GM18907 (cell line): ENCODE results near the gene NKX6-2.

Experiments used
- ATAC-seq: cut with Tn5 transposase; IDR thresholded peaks from one replicate; pipeline ENCODE4 v1.9.1; 2021; ENCODE audit warnings: mild to moderate bottlenecking, moderate library complexity; ENCODE audit not compliant: unreplicated experiment

Gene NKX6-2

DNA sequence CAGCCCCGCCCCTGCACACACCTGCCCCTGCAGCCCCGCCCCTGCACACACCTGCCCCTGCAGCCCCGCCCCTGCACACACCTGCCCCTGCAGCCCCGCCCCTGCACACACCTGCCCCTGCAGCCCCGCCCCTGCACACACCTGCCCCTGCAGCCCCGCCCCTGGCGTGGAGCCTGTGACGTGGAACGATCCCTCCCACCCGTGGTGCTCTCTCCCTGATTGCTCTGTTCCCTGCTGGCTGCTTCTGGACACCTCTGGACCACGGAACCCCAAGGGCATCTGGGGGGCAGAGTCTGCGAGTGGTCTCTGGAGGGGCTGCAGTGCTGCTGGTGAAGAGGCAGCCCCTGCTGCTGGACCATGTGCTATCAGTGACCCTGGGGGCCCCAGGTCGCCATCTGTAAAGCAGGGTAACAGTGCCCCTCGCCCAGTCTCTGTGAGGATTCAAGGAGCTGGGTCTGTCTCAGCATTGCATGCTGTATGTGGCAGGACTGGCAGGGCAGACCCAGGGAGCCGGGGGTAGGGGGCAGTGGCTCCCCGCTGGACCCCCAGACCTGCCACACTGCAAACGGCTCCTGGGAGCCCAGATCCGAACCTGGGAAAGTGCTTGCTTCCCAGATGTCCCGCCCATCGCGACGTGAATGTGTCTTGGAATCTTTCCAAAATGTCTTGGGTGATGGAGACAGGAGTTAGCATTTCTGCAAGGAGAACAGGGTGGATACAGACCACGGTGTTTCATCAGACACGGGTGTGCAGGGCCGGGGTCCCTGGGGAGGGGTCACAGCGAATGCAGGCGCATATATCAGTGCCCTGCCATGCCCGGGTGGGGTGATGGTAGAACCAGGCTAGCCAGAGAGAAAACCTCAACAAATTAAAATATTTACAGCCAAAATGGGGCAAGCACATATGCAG is 27.9 kb upstream of the NKX6-2 start:
- ATAC-seq, result no peak

DNA sequence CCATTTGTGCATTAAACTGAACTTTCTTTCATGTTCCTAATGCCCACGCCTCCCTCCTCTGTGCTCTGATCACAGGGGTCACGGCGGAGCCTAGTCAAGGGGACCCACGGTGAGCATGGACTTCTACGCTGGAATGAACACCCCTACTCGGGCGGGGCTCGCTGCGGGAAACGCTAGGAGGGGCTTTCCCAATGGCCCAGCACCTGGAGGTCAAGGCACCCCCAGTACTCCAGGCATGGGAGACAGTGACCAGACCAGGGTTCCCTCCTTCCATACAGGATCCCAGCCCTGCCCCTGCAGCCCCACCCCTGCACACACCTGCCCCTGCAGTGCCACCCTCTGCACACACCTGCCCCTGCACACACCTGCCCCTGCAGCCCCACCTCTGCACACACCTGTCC is 27.1 kb upstream of the NKX6-2 start:
- no peak for ATAC-seq

DNA sequence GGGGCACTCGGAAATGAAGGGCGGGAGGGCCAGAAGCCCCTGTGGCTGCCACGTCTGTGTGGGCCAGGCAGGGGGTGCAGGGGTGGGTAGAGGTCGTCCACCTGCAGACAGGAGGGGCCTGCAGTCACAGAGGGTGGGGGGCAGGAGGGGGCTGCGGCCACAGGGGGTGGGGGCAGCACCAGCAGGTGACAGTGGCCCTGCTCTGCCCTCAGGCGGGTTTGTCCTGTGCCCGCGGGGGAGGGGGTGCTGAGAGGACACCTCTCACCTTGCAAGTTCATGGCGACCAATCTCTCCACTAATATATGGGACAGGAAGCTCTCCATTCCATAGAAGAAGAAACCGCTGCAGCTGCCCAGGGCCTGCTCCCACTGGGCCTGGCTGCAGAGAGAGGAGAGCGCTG is 26.6 kb upstream of the NKX6-2 start:
- no peak for ATAC-seq

DNA sequence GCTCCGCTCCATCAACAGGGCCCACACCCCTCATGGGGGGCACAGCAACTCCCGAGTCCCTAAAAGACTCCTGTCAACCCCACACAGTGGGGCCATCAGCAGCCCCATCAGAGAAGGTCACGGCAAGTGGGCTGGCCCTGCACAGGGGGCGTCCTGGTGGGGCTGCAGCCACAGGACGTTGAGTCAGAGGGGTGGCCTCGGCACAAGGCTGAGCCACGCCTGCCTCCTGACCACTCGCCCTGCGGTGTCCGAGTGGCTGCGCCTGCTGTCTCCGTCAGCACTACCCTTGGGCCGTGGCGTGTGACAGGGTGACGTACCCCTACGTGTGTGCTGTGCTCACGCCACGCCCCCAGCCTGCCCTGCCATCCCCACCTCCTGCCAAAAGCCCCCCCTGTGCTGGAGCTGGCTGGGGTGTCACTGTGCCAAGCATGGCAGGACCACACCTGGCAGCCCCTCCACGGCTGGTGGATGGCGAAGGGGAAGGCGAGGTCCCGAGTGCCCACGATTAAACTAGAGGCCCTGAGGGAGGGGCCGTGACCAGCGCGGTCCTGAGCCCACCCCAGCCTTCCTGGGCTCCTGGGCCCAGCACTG is 26.0 kb upstream of the NKX6-2 start:
- ATAC-seq, result no peak

DNA sequence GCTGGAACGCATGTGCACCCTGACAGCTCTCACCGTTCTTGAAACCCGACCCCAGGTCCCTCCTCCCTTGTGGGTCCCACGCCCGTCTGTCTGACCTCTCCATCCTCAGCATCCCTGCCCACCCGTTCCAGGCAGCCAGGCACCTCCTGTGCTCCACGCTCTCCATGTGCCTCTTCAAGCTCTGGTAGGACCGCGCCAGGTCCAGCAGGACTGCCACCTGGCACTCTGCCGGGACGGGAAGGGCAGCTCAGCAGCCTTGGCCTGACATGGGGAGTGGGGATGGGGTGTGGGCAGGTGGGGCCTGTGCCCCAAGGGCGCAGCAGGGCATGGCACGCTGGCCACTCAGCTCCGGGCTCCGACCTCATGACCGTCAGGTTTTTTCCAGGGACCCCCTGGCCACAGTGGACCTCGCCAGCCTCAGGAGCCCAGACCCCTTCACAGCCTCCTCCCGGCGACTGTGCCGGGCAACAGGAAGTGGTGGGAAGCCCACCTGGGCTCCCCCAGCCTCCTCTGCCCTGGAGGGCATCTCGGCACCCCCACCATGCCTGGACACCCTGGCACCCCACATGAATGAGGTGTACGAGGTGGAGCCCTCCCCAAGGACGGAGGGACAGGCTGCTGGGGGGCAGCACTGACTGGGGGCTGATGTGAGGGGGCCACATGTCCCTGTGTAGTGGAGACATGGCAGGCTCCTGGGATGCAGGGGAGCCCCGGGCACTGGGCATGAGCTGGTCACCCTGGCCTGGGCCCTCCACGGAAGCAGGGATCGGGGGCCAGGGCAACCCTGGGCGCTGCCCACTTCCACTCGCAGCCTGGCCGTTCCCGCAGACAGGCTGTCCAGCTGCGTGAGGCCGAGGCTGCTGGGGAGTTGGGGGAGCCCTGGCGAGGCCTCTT is 25.1 kb upstream of the NKX6-2 start:
- ATAC-seq, result no peak

DNA sequence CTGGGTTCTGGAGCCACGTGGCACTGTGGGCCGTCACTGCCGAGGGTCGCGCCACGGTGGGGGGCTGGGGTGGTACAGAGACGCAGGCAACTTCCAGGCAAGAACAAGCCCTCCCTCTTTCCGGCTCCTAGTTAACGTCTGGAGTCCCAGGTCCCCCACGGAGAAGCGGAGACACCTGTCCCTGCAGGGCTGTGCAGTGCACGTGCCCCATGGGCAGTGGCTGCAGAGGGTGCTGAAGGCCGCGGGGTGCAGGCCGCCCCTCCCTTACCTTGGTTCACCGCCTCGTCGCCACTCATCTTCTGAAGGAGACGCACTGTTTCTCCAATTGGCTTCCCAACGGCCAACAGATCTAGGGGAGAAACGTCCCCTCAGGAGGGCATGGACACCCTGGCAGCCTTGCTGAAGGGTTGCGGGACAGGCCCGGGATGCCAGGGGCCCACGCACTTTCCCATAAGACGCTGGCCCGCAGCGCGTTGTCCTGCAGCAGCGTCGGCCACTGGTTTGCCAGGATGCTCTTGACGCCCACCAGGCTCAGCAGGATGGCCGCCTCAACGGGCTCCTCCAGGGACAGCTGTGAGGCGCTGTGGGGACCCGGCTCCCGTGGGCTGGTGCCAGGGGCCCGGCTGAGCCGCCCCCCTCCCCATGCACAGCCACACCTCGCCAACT is 24.3 kb upstream of the NKX6-2 start:
- no peak for ATAC-seq

DNA sequence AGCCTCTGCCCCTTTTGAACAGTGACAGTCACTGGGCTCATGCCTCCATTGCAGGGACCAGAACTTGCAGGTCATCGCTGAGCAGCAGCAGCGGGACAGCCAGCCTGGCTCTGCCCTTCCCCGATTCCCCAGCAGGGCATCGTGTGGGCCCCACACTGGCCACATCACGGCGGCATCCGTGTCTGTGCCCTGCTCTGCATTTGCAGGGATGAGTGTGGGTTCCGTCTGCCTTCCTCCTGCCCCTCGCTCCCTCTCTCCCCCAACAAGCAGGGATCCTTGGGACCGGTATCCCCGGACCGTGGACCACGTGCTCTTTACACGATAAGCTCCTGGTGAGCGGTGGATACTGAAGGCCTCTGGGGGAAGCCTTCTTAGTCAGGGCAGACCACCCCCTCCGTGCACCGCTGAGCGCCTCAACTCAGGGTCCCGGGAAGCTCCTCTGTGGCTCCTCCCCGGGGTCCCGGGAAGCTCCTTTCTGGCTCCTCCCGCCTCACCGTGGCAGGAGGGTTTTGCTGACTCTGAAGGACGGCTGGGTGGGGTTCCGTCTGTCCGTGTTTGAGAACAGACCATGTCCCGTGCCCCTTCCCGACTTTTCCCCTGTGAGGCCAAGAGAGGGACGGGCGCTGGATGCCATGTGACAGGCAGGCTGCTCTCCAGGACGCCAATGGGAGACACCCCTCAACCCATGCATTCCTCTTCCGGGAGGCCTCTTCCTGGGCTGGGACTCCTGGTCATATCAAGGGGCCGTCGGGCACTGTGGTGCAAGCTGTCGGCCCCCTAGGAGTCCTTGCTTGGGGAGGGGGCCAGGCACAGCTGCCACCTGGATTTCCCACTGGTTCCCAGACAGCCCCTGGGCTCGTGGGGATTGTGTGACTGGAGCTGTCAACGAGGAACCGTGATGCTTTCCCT is 23.5 kb upstream of the NKX6-2 start:
- no peak for ATAC-seq

DNA sequence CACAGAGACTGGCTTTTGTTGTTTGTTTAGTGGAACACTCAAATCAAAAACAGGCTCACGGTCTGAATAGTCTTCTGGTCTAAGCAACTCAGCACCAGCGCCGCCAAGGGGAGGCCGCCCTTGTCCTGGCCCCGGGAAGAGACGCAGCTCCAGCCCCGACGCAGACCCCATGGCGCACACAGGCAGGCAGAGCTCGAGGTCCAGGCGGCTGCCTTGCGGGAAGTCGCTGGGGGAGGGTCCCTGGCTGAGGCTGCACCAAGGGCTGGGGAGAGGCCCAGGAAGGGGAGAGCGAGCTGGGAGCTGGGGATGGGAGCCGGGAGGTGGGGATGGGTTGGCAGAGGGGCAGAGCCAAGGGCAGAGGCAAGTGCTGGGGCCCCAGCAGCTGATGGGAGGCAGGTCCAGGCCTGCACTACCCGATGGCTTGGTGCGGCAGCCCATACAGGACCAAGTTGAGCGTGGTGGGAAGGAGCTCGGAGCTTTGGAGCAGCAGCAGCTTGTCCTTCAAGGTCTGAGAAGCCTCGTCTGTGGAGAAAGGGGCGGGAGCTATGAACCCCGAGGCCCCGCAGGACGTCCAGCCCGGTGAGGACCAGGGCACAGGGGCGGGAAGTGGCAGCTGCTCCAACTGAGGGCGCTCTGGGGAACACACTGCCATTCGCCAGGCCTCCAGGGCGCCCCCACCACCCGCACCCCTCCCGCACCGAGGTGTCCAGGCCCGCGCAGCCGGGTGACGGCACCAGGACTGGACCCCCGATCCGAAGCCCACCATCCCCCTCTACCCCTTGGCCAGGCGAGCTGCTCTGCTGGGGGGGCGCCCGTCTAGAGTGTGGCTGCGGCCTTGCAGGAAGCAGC is 22.7 kb upstream of the NKX6-2 start:
- ATAC-seq, result no peak

DNA sequence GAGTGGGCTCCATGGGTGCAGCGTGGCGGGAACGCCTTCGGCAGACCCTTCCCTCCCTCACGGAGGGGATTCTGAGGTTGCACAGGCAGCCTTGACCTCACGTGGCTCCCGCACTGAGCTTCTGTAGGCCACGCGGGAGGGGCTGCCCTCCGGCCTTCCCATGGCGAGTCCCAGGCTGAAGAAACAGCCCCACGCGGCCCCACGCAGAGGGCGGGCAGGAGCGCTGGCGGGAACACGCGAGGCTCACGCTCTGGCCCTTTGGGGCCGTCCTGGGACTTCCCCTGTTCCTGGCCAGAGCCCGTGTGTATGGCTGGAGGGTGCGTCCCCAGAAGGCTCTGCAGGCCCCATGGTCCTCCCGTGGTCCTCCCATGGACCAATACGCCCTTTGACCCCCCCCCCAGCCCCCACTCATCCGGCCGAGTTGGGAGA is 21.7 kb upstream of the NKX6-2 start:
- ATAC-seq, result no peak

DNA sequence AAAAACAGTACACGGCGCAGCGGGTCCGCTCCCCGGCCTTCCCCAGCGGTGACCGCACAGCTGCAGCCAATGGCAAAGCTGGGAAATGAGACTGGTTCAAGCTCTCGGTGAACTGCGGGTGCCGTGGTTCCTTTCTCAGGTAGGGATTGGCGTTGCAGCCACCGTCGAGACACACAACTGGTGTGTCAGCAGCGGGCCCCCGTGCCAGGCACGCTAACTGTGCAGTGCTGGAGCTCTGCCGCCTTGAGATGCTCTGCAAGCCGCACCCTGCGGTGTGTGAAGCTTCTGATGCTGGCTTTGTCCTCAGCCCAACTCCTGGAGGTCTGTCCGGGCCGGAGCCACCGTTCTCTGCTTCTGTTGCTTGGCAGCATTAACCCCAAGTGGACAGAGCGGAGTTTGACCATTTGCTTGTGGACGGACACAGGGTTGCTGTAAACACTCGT is 20.6 kb upstream of the NKX6-2 start:
- ATAC-seq, result no peak

DNA sequence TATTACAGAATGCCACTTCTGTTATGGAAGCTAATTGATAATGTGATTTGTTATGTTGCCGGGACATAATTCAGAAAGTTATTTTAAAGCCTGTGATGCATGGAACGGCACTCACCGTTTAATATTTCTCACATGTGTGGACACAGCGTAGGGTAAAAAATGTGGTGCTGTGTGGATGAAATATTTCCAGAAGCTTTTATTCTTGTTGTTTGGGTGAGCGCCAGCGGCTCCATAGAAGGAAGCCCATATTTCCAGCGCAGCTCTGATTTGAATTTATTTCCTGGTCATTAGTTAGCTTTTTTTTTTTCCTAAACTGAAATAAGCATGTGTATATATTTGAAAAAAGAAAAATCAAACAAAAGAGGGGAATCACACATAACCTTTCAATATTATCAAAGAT is 20.2 kb upstream of the NKX6-2 start:
- no peak for ATAC-seq

DNA sequence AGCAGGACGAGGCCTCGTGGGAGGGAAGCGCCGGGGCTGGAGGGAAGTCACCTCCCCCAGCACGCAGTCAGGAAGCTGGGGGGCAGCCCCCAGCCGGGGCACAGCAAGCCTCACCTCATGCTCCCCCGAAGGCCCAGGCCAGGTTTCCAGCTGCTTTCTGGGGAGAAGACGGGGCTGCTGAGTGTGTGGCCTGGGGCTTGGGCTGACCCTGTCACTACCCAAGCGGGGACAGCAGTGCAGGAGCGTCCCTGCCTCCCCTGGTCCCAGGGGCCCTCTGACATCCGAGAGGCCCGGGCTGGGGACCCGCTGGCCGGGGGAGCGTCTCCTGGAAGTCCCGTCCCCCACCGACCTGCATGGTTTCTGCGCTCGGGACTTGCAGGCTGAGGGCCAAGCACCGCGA is 19.7 kb upstream of the NKX6-2 start:
- ATAC-seq, result no peak

DNA sequence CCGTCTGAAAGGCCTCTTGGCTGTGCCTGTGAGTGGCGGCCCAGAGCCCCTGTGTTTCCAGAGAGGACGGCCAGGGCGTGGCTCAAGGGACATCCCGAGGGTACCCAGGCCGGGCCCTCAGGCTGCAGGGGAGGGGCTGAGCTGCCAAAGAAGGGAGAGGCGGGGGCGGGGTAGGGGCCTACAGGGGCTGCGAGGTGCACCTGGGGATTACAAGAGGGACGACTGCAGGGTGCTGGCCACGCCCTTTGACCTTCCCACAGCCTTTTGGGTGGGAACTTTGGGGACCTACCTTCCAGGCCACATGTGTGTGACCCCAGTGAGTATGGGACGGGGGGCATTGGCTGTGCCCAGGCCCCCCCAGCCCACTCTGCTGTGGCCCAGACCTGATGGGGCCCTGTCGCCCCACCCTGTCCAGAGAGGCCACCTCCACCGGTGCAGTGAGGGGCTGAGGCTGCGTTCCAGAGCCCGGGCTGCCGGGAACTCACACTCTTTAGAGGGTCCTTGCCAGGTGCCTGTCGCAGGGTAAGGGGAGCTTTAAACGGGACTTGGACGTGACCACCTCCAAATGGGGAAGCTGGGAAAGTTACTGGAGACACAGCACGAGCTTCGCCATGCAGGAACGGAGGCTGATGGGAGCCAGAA is 19.0 kb upstream of the NKX6-2 start:
- no peak for ATAC-seq

DNA sequence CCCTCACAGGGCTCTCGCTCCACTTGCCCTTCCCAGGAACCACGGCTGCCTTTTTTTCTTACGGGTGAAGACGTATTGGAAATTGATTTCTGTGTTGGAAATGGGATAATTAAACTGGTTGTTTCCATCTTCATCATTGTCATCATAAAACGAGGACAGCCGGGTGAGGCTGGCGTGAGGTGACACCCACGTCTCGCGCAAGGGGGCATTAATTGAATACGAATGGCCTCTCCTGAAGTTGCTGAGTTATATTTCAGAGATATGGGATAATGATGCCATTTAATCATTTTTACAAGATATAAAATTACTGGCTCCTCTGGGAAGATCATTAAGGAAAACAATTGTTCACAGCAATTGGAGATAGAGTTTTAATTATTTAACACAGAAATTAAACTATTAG is 18.3 kb upstream of the NKX6-2 start:
- ATAC-seq, result no peak

DNA sequence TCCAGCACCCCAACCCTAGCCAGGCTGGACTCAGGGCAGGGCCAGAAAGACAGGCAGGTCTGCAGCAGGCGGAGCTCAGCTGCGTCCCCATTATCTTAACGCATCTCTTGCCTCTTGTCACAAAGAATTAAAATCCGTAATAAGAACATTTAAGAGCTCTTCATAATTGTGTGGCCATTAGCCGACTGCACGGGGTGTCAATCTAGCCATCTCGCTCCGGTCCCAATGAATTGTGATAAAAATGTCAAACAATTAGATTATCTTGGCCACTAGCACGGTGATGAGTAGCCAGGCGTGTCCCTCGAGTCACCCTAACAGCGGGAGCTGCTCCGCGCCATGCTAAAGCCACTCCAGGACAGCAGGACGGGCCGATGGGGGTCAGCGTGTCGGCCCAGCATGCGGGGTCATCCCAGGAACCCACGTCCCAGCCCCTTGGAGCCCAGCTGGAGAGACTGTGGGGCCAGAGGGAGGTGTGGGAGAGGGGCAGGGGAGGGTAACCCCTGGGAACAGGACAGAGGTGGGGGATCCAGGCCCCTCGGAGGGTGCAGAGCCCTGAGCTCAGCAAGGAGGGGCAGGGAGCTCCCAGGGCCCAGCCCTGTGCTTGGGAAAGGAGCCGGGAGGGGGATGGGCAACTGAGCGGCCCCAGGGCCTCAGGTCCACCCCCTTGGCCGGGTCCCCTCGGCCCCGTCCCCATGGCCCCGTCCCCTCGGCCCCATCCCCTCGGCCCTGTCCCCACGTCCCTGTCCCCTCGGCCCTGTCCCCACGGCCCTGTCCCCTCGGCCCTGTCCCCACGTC is 17.7 kb upstream of the NKX6-2 start:
- ATAC-seq, result no peak

DNA sequence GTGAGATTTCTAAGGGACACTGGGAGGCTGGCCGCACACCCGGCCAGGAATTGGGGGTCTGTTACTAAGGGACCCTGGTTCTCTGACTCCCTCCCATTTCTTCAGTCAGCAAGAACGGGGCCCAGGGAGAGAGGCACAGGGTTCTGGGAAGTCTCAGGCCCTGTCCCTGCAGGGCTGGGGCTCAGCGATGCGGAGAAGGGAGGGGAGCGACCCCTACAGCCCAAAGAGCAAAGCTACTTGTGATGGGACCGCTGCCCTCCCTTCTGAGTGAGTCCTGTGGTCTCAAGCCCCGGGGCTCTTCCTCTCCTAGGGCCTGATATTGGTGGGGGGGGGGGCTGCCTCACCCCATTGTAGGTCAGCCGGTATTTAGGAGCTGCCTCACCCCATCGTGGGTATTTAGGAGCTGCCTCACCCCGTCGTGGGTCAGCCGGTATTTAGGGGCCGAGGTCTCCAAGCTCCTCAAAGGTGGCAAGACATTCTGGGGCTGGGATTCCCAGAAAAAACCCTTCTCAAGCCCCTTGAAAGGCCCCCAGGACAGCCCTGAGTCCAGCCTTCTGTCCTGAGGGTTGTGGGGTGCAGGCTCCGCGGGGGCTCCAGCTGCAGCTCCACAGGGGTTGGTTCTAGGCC is 16.9 kb upstream of the NKX6-2 start:
- ATAC-seq, result no peak

DNA sequence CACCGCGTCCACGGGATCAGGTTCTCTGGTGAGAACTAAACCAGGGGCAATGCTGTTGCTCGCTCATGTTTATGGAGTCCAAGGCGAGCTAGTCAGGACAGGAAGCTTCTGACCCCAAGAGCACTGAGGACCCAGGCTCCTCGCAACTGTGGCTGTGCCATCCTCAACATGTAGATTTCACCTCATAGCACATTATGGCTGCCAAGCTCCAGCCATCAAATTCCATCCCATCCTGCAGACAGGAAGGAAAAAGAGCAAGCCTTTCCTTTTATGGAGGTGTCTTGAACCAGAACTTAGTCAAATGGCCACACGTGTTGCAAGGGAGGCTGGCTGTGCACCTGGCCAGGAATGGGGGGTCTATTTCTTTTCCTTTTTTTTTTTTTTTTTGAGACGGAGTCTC is 16.1 kb upstream of the NKX6-2 start:
- no peak for ATAC-seq
